GM18502 (cell line): ENCODE measurements around the gene FAM118B.
"Not testable (repeated sequence)": the region's sequence is repeated elsewhere in the genome, so short reads cannot be mapped to it uniquely, and the experiment has no call there.

Experiments used
- ATAC-seq: cut with Tn5 transposase; IDR thresholded peaks from one replicate; pipeline ENCODE4 v1.9.1; 2021; ENCODE audit warnings: mild to moderate bottlenecking; ENCODE audit not compliant: unreplicated experiment, poor library complexity

FAM118B gene

GRCh38 chr11:126214841-126215240 lies 3.3 kb downstream of the FAM118B start:
- no peak for ATAC-seq

- no peak for ATAC-seq
Measured at GRCh38 chr11:126216526-126217305, 5.1 kb downstream of the FAM118B start.

- ATAC-seq, result no peak
Measured at GRCh38 chr11:126217491-126217890, 5.9 kb downstream of the FAM118B start.

- ATAC-seq, result no peak
Measured at GRCh38 chr11:126219547-126219946, 8.0 kb downstream of the FAM118B start.

GRCh38 chr11:126224647-126225294 lies 13.2 kb downstream of the FAM118B start:
- ATAC-seq, result no peak

GRCh38 chr11:126225295-126225665 lies 13.7 kb downstream of the FAM118B start:
- no peak for ATAC-seq

GRCh38 chr11:126226334-126227084 lies 14.9 kb downstream of the FAM118B start:
- no peak for ATAC-seq

- no peak for ATAC-seq
Measured at GRCh38 chr11:126229858-126230540, 18.4 kb downstream of the FAM118B start.

GRCh38 chr11:126231725-126232459 lies 20.3 kb downstream of the FAM118B start:
- ATAC-seq, result no peak

GRCh38 chr11:126232683-126233082 lies 21.1 kb downstream of the FAM118B start:
- no peak for ATAC-seq

- no peak for ATAC-seq
Measured at GRCh38 chr11:126233391-126233790, 21.8 kb downstream of the FAM118B start.

- no peak for ATAC-seq
Measured at GRCh38 chr11:126246636-126247035, 35.1 kb downstream of the FAM118B start.

GRCh38 chr11:126253265-126253664 lies 41.7 kb downstream of the FAM118B start:
- no peak for ATAC-seq

- ATAC-seq, result no peak
Measured at GRCh38 chr11:126254819-126255218, 43.2 kb downstream of the FAM118B start.

- not testable (repeated sequence) for ATAC-seq
Measured at GRCh38 chr11:126255507-126255906, 43.9 kb downstream of the FAM118B start.

GRCh38 chr11:126256216-126256615 lies 44.6 kb downstream of the FAM118B start:
- no peak for ATAC-seq

- ATAC-seq, result no peak
Measured at GRCh38 chr11:126257144-126257543, 45.6 kb downstream of the FAM118B start.

GRCh38 chr11:126257764-126258163 lies 46.2 kb downstream of the FAM118B start:
- no peak for ATAC-seq

- no peak for ATAC-seq
Measured at GRCh38 chr11:126262216-126262615, 50.6 kb downstream of the FAM118B start.

- ATAC-seq, result no peak
Measured at GRCh38 chr11:126263489-126263888, 51.9 kb downstream of the FAM118B start.
